ENCODE results near the gene NAV3.

Gene NAV3

DNA sequence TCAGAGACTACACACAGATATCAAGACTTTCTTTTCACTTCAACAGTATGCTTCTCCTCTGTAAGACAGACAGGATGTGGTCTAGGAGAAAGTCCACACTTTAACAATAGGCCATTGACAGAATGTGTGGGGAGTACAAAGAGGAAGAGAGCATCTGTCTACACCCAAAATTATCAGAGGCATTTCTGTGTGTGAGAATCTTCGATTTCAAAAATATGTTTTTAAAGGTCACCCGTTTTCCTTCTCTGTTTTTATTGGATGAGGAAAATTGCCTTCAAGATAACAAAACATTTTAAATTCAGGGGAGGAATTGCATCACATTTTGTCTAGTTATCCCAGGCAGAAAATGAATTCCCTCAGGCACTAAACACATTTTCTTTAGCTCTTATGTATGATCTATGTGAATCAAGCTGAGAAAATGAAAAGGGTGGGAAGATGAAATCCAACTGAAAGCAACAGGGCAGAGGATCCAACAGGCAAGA, 16.4 kb downstream of the NAV3 start:
- H3K23ac ChIP-seq (ENCODE audit: low read length in 2 of 2), result no peak overlapping the region
- no peak overlapping the region for H2BK5ac ChIP-seq (ENCODE audit: low read depth, low read length, poor library complexity, severe bottlenecking)
- no peak overlapping the region for H3K14ac ChIP-seq (ENCODE audit: low read length in 2 of 2)
- peak; percentile 28 for DNase-seq
- no peaks in the 10 kb centered on the region for H3K79me1 ChIP-seq (replicated peaks; ENCODE audit: low read length, poor library complexity, severe bottlenecking)
- H2AK5ac ChIP-seq (ENCODE audit: low read length, severe bottlenecking), result no peak overlapping the region
- H2AFZ ChIP-seq (ENCODE audit: low read depth, low read length), result no peak overlapping the region
- H3K4ac ChIP-seq (ENCODE audit: low read depth in 1 of 2, low read length in 2 of 2), result no peak overlapping the region
- WGBS, result no CpG with 5 or more reads among the region's 2 CpGs
- H2BK15ac ChIP-seq (ENCODE audit: low read depth, poor library complexity, severe bottlenecking), result no peak overlapping the region
- peak overlapping the region in 1 of 2 experiments; percentile 43 for H3K18ac ChIP-seq (ENCODE audit: low read depth in 1 of 2, low read length in 2 of 2)
- H3K9me3 ChIP-seq (ENCODE audit: control insufficient read depth, low read length), result no peaks in the 10 kb centered on the region
- H3K4me2 ChIP-seq (ENCODE audit: low read length, poor library complexity, severe bottlenecking), result no peak overlapping the region
- peaks cover 2% of the 10 kb centered on the region for H3K4me1 ChIP-seq (ENCODE audit: control insufficient read depth, insufficient read depth, low read depth, low read length)
- H4K91ac ChIP-seq (ENCODE audit: low read length), result no peak overlapping the region
- H2BK12ac ChIP-seq (ENCODE audit: low read length in 2 of 2), result peak overlapping the region in 1 of 2 experiments; percentile 54
- H4K8ac ChIP-seq (ENCODE audit: low read length), result no peak overlapping the region
- no peaks in the 10 kb centered on the region for H3K36me3 ChIP-seq (ENCODE audit: control insufficient read depth in 1 of 2, insufficient read depth in 2 of 2, low read depth in 1 of 2, low read length in 2 of 2)
- H3K9ac ChIP-seq (ENCODE audit: low read length), result no peak overlapping the region
- no peaks in the 10 kb centered on the region for H3K27me3 ChIP-seq (ENCODE audit: control insufficient read depth in 1 of 2, insufficient read depth in 1 of 2, low read length in 2 of 2)
- H3K4me3 ChIP-seq (ENCODE audit: insufficient read depth in 1 of 2, low read depth in 1 of 2, low read length in 2 of 2), result peak overlapping the region in 1 of 2 experiments; percentile 34
- peak overlapping the region; percentile 61 for H2BK120ac ChIP-seq (ENCODE audit: low read depth, low read length)
- peak overlapping the region; percentile 57 for H3K27ac ChIP-seq (ENCODE audit: low read length, poor library complexity, severe bottlenecking)

- peak; percentile 93 for DNase-seq
- H2AK5ac ChIP-seq (ENCODE audit: low read length, severe bottlenecking), result no peak overlapping the region
- peak overlapping the region; percentile 0 to 67 for H3K4ac ChIP-seq (ENCODE audit: low read depth in 1 of 2, low read length in 2 of 2)
- H3K14ac ChIP-seq (ENCODE audit: low read length in 2 of 2), result no peak overlapping the region
- H4K91ac ChIP-seq (ENCODE audit: low read length), result no peak overlapping the region
- H3K9me3 ChIP-seq (ENCODE audit: control insufficient read depth, low read length), result no peaks in the 10 kb centered on the region
- H3K4me1 ChIP-seq (ENCODE audit: control insufficient read depth, insufficient read depth, low read depth, low read length), result peaks cover 2% of the 10 kb centered on the region
- no peak overlapping the region for H2BK5ac ChIP-seq (ENCODE audit: low read depth, low read length, poor library complexity, severe bottlenecking)
- peak overlapping the region; percentile 10 for H3K4me2 ChIP-seq (ENCODE audit: low read length, poor library complexity, severe bottlenecking)
- WGBS, result 21% methylated on average over 3 of the region's 3 CpGs
- peak overlapping the region in 1 of 2 experiments; percentile 94 for H2BK12ac ChIP-seq (ENCODE audit: low read length in 2 of 2)
- H3K9ac ChIP-seq (ENCODE audit: low read length), result peak overlapping the region; percentile 68
- H2AFZ ChIP-seq (ENCODE audit: low read depth, low read length), result no peak overlapping the region
- no peak overlapping the region for H3K23ac ChIP-seq (ENCODE audit: low read length in 2 of 2)
- no peaks in the 10 kb centered on the region for H3K27me3 ChIP-seq (ENCODE audit: control insufficient read depth in 1 of 2, insufficient read depth in 1 of 2, low read length in 2 of 2)
- no peaks in the 10 kb centered on the region for H3K79me1 ChIP-seq (replicated peaks; ENCODE audit: low read length, poor library complexity, severe bottlenecking)
- H3K4me3 ChIP-seq (ENCODE audit: insufficient read depth in 1 of 2, low read depth in 1 of 2, low read length in 2 of 2), result peak overlapping the region in 1 of 2 experiments; percentile 34
- peak overlapping the region; percentile 12 for H4K8ac ChIP-seq (ENCODE audit: low read length)
- H2BK15ac ChIP-seq (ENCODE audit: low read depth, poor library complexity, severe bottlenecking), result no peak overlapping the region
- H2BK120ac ChIP-seq (ENCODE audit: low read depth, low read length), result peak overlapping the region; percentile 71
- peak overlapping the region; percentile 13 to 86 for H3K18ac ChIP-seq (ENCODE audit: low read depth in 1 of 2, low read length in 2 of 2)
- H3K27ac ChIP-seq (ENCODE audit: low read length, poor library complexity, severe bottlenecking), result peak overlapping the region; percentile 79
- no peaks in the 10 kb centered on the region for H3K36me3 ChIP-seq (ENCODE audit: control insufficient read depth in 1 of 2, insufficient read depth in 2 of 2, low read depth in 1 of 2, low read length in 2 of 2)
Observed at GRCh38 chr12:77847680-77848431, 17.2 kb downstream of the NAV3 start.

GRCh38 chr12:77850129-77850528, 19.4 kb downstream of the NAV3 start:
- no peak overlapping the region for H3K4me3 ChIP-seq (ENCODE audit: insufficient read depth in 1 of 2, low read depth in 1 of 2, low read length in 2 of 2)
- H3K4ac ChIP-seq (ENCODE audit: low read depth in 1 of 2, low read length in 2 of 2), result no peak overlapping the region
- no peak overlapping the region for H4K91ac ChIP-seq (ENCODE audit: low read length)
- H3K36me3 ChIP-seq (ENCODE audit: control insufficient read depth in 1 of 2, insufficient read depth in 2 of 2, low read depth in 1 of 2, low read length in 2 of 2), result no peaks in the 10 kb centered on the region
- H3K4me1 ChIP-seq (ENCODE audit: control insufficient read depth, insufficient read depth, low read depth, low read length), result peaks cover 2% of the 10 kb centered on the region
- H4K8ac ChIP-seq (ENCODE audit: low read length), result no peak overlapping the region
- no peaks in the 10 kb centered on the region for H3K27me3 ChIP-seq (ENCODE audit: control insufficient read depth in 1 of 2, insufficient read depth in 1 of 2, low read length in 2 of 2)
- H3K14ac ChIP-seq (ENCODE audit: low read length in 2 of 2), result no peak overlapping the region
- H3K79me1 ChIP-seq (replicated peaks; ENCODE audit: low read length, poor library complexity, severe bottlenecking), result no peaks in the 10 kb centered on the region
- no peak overlapping the region for H2BK15ac ChIP-seq (ENCODE audit: low read depth, poor library complexity, severe bottlenecking)
- H2BK120ac ChIP-seq (ENCODE audit: low read depth, low read length), result no peak overlapping the region
- no peak overlapping the region for H3K4me2 ChIP-seq (ENCODE audit: low read length, poor library complexity, severe bottlenecking)
- no peak overlapping the region for H3K23ac ChIP-seq (ENCODE audit: low read length in 2 of 2)
- H3K27ac ChIP-seq (ENCODE audit: low read length, poor library complexity, severe bottlenecking), result no peak overlapping the region
- no peak overlapping the region for H3K18ac ChIP-seq (ENCODE audit: low read depth in 1 of 2, low read length in 2 of 2)
- no peaks in the 10 kb centered on the region for H3K9me3 ChIP-seq (ENCODE audit: control insufficient read depth, low read length)
- H2AK5ac ChIP-seq (ENCODE audit: low read length, severe bottlenecking), result no peak overlapping the region
- H2BK5ac ChIP-seq (ENCODE audit: low read depth, low read length, poor library complexity, severe bottlenecking), result no peak overlapping the region
- no peak overlapping the region for H2AFZ ChIP-seq (ENCODE audit: low read depth, low read length)
- H3K9ac ChIP-seq (ENCODE audit: low read length), result no peak overlapping the region
- no peak overlapping the region for H2BK12ac ChIP-seq (ENCODE audit: low read length in 2 of 2)
- WGBS, result no CpG with 5 or more reads among the region's 2 CpGs
- DNase-seq, result no peak

GRCh38 chr12:77850698-77851097, 20.0 kb downstream of the NAV3 start:
- no peaks in the 10 kb centered on the region for H3K9me3 ChIP-seq (ENCODE audit: control insufficient read depth, low read length)
- H3K14ac ChIP-seq (ENCODE audit: low read length in 2 of 2), result no peak overlapping the region
- no peak overlapping the region for H3K27ac ChIP-seq (ENCODE audit: low read length, poor library complexity, severe bottlenecking)
- no peak for DNase-seq
- no peaks in the 10 kb centered on the region for H3K79me1 ChIP-seq (replicated peaks; ENCODE audit: low read length, poor library complexity, severe bottlenecking)
- H4K91ac ChIP-seq (ENCODE audit: low read length), result no peak overlapping the region
- no peak overlapping the region for H2BK120ac ChIP-seq (ENCODE audit: low read depth, low read length)
- H4K8ac ChIP-seq (ENCODE audit: low read length), result no peak overlapping the region
- H3K18ac ChIP-seq (ENCODE audit: low read depth in 1 of 2, low read length in 2 of 2), result peak overlapping the region in 1 of 2 experiments; percentile 61
- H3K4me1 ChIP-seq (ENCODE audit: control insufficient read depth, insufficient read depth, low read depth, low read length), result peaks cover 3% of the 10 kb centered on the region
- peak overlapping the region in 1 of 2 experiments; percentile 51 for H2BK12ac ChIP-seq (ENCODE audit: low read length in 2 of 2)
- no peak overlapping the region for H2BK5ac ChIP-seq (ENCODE audit: low read depth, low read length, poor library complexity, severe bottlenecking)
- H3K4me3 ChIP-seq (ENCODE audit: insufficient read depth in 1 of 2, low read depth in 1 of 2, low read length in 2 of 2), result no peak overlapping the region
- H3K23ac ChIP-seq (ENCODE audit: low read length in 2 of 2), result no peak overlapping the region
- H2BK15ac ChIP-seq (ENCODE audit: low read depth, poor library complexity, severe bottlenecking), result no peak overlapping the region
- no peak overlapping the region for H3K9ac ChIP-seq (ENCODE audit: low read length)
- H3K36me3 ChIP-seq (ENCODE audit: control insufficient read depth in 1 of 2, insufficient read depth in 2 of 2, low read depth in 1 of 2, low read length in 2 of 2), result no peaks in the 10 kb centered on the region
- no peaks in the 10 kb centered on the region for H3K27me3 ChIP-seq (ENCODE audit: control insufficient read depth in 1 of 2, insufficient read depth in 1 of 2, low read length in 2 of 2)
- 98% methylated on average over 2 of the region's 2 CpGs for WGBS
- no peak overlapping the region for H3K4ac ChIP-seq (ENCODE audit: low read depth in 1 of 2, low read length in 2 of 2)
- no peak overlapping the region for H2AK5ac ChIP-seq (ENCODE audit: low read length, severe bottlenecking)
- no peak overlapping the region for H3K4me2 ChIP-seq (ENCODE audit: low read length, poor library complexity, severe bottlenecking)
- no peak overlapping the region for H2AFZ ChIP-seq (ENCODE audit: low read depth, low read length)

All from mesenchymal stem cell (in vitro differentiated cells and primary cell).